ENCODE measurements around the gene GBF1.
A peak's percentile ranks its signal among the peaks of the same experiment; 100 is the strongest.

Gene GBF1

DNA sequence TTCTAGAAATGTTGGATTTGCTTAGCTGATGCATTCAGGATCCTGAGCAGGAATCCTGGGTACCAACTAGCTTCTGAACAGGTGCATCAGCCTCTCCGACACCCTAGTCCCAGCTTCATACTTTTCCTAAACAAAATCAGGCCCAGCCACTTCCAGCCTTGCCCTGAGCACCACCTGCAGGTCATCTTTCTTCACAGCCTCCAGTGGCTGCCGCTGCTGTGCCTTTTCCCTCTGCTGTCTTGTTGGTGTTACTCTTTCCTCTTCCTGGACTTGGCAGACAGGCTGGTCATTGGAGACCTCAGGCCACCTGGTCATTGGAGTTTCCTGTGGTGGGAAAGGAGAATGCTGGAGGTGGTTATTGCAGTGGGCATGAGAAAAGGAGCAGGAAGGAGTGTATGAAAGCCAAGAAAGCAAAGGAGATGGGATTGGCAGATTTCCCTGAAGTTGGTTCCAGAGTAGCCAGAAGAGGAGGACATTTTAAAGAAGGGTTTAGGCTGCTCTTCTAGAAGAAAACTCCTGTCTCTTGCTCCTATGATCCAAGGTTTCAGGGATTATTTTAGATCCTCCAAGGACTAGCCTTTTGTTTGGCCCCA is 102.0 kb downstream of the GBF1 start:
- DNase-seq (ENCODE audit: low spot score), result peak; percentile 38

DNA sequence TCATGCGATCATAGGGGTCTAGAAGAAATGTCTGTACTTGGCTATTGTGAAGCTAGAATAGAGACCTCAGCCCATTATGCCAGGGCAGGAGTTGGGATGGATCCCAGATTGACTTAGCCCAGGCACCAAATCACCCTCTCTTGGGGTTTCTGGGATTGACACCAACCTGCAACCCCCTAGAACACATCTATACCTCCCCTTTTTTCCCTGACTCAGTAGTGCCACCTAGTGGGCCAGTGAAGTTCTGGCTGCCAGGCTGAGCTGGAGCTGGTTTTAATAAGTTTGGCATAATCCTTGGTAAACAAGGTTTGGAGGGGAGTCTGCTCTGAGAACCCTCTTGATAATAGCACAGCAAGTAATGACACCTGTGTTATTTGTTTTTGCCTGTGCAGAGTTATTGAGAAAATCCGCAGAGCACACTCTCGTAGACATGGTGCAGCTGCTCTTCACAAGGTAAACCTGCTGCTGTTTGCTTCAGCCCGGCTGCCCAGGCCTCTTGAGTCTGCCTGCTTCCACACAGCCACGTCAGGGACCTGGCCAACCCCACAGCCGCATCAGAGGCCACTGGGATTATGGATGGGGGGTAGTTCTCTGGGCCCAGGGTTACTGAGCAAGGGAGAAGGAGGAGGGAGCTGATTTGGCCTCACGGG is 106.9 kb downstream of the GBF1 start:
- peak; percentile 64 for DNase-seq (ENCODE audit: low spot score)

DNA sequence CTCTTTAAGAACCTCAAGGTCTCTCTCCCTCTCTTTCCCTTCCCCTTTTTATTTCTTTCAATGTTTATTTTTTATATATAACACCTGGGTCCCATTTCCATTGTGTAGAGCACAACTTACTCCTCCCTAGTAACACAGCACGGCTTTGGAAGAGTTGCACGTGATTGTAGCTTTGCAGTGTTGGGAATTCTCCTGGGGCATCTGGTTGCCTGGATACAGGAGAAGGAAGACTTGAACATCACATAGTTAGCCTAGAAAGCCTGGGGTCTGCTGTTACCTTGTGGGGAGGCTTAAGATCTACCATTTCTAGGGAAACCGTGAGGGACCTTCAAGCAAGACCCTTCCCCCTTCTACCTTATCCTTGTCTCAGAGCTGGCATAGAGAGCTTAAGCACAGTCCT is 109.1 kb downstream of the GBF1 start:
- no peak for DNase-seq (ENCODE audit: low spot score)

- DNase-seq (ENCODE audit: low spot score), result no peak
Observed at GRCh38 chr10:102358712-102359382, 113.5 kb downstream of the GBF1 start.

GRCh38 chr10:102367441-102367840 is 122.1 kb downstream of the GBF1 start:
- no peak for DNase-seq (ENCODE audit: low spot score)

- no peak for DNase-seq (ENCODE audit: low spot score)
Observed at GRCh38 chr10:102368077-102368476, 122.7 kb downstream of the GBF1 start.

DNA sequence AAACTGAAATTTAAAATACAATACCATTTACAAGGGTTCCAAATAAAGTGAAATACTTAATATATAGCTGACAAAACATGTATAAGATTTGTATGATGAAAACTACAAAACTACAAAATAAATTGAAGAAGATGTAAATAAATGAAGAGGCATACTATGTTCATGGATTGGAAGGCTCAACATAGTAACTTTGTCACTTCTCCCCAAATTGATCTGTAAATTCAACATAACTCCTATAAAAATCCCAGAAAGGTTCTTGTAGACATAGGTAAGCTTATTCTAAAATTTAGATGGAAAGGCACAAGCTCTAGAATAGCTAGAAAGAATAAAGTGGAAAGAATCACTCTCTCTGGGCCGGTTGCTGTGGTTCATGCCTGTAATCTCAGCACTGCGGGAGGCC is 126.0 kb downstream of the GBF1 start:
- no peak for DNase-seq (ENCODE audit: low spot score)

DNA sequence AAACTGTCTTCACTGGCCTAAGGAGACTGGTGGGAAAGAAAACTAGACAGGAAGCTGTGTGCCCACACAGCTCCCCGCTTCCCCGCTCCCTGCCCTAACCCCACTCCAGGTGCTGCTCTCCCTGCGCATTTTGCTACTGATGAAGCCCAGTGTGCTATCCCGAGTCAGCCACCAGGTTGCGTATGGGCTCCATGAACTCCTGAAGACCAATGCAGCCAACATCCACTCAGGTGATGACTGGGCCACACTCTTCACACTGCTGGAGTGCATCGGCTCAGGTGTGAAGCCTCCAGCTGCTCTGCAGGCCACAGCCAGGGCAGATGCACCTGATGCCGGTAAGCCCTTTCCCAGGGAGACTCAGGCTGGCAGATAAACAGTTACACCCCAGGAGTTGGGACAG is 129.9 kb downstream of the GBF1 start:
- DNase-seq (ENCODE audit: low spot score), result no peak

GRCh38 chr10:102375867-102376266 is 130.5 kb downstream of the GBF1 start:
- DNase-seq (ENCODE audit: low spot score), result no peak

GRCh38 chr10:102376901-102377300 is 131.6 kb downstream of the GBF1 start:
- DNase-seq (ENCODE audit: low spot score), result no peak

GRCh38 chr10:102379383-102379782 is 134.1 kb downstream of the GBF1 start:
- no peak for DNase-seq (ENCODE audit: low spot score)

DNA sequence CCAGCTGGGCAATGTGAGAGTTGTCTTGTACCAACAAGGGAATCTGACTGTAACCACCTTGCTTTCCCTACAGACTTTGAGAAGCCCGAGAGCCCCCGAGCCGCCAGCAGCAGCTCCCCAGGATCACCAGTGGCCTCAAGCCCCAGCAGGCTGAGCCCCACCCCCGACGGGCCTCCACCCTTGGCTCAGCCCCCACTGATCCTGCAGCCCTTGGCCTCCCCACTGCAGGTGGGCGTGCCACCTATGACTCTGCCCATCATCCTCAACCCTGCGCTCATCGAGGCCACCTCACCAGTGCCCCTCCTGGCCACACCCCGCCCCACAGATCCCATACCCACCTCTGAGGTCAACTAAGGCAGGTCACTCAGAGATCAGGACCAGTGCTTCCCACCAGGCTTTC is 136.7 kb downstream of the GBF1 start:
- no peak for DNase-seq (ENCODE audit: low spot score)

DNA sequence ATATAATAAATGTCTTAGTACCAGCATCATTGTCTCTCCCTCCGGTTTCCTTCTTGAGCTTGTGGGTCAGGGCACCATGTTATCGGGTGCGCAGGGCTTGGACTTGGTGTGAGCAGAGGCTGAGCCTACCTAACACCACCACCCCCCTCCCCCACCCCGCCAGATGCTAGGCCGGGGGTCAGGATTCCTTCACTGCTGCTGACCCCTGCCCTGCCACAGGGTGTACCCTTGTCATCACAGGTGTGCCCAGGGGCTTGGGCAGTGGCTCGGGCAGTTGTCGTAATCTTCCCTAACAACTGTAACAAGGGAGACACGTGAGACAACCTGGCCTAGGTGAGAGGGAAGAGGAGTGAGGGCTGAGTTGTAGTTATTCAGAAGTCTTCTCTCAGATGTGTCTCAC is 137.5 kb downstream of the GBF1 start:
- DNase-seq (ENCODE audit: low spot score), result no peak

- DNase-seq (ENCODE audit: low spot score), result no peak
Observed at GRCh38 chr10:102384053-102384452, 138.7 kb downstream of the GBF1 start.

DNA sequence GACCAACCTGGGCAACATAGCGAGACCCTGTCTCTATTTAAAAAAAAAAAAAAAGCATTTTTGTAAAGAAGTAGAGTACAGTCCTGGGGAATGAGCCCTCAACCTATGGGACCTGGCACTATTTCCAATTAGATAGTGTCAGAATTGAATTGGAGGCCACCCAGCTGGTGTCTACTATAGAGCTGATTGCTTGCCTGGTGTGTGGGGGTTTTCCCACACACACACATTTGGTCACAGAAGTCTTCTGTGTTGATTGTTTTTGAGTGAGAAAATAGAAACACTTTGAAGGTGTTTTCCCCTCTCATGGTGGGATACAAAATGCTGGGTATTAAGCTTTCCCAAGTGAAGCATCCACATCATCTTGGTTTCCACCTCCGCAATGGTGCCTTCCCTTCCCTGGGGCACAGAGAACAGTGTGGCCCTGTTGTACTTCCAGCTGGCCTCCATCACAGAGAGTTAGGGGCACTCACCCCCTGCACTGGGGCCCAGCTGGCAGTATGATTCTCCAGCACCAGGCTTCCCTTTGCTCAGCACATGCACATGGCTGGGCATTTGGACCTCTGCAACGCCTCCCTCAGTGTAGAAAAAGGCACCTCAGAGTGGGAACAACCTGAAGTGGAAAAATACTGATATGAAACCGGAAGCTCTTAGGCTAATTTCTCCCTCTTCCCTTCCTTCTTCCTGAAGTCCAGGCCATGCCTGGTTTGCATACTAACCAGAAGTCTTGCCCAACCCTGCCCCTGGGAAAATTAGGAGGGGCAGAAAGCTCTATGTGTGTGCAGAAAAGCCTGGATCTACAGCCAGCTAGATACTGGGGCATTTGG is 139.5 kb downstream of the GBF1 start:
- no peak for DNase-seq (ENCODE audit: low spot score)

DNA sequence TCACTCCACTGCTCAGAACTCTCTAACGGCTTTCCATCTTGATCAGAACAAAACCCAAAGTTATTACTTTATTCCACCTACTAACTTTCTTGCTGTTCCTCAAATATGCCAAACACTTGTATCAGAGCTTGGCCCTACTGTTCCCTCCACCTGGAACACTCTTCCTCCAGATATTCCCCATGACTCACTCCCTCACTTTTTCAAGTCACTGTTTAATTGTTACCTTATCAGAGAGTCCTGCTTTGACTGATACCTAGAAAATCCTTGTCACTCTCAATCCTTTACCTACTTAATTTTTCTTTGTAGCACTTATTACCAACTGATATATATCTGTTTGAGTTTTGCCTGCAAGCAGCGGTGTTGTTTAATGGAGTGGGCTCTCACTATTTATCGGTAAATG is 144.6 kb downstream of the GBF1 start:
- DNase-seq (ENCODE audit: low spot score), result no peak

- DNase-seq (ENCODE audit: low spot score), result no peak
Observed at GRCh38 chr10:102392306-102392705, 147.0 kb downstream of the GBF1 start.

DNA sequence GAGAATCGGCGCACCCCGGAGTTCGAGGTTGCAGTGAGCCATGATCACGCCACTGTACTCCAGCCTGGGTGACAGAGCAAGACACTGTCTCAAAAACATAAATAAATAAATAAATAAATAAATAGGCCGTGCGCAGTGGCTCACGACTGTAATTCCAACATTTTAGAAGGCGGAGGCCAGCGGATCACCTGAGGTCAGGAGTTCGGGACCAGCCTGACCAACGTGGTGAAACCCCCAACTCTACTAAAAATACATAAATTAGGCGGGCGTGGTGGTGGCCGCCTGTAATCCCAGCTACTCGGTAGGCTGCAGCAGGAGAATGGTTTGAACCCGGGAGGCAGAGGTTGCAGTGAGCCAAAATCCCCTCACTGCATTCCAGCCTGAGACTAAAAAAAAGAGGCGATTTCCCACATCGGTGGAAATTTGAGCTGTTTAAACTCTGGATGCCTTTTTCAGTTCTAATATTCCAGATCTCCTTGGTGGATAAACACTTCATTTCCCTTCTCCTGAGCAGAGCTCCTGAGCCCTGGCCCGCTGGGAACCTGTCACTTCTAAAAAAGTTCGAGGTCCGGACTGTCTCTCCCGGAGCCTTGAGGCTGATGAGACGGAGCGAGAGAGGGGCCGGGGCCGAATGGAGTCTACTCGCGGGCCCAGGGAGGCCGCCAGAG is 148.2 kb downstream of the GBF1 start:
- DNase-seq (ENCODE audit: low spot score), result no peak

- DNase-seq (ENCODE audit: low spot score), result peak; percentile 86
Observed at GRCh38 chr10:102394079-102394800, 148.9 kb downstream of the GBF1 start.

DNA sequence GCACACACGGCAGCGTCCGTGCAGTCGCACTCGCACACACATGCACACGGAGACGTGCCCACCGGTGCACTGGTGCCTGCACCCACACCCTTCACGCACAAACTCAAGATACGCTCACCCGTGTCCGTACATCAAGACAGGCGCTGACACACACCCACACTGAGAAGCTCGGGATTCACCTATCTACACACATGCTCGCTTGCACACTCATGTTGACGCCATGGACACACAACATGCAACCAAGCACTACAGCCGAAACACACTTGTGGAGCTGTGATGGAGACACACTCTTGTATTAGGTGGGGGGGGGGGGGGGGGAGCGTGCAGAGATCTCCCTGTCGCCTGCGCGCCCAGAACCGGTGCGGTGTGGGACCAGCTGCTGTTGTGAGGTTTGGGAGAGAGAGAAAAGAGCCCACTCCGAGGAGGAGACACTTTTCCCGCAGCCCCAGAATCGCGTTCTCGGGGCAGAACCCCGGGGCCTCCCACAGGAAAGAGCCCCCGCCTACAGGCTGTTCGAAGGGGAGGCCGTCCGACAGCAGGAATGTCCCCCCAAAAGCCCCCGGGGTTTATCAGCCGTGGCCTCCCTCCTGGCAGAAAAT is 149.6 kb downstream of the GBF1 start:
- no peak for DNase-seq (ENCODE audit: low spot score)
